NCI-H2227 treated with DMSO at 0.1 percent for 48 hours (cell line): ENCODE measurements around the gene CTXN3.

Source experiments
- DNase-seq: peaks from one replicate; lab custom pipeline; 2025; lab: John Stamatoyannopoulos, UW

CTXN3 gene

DNA sequence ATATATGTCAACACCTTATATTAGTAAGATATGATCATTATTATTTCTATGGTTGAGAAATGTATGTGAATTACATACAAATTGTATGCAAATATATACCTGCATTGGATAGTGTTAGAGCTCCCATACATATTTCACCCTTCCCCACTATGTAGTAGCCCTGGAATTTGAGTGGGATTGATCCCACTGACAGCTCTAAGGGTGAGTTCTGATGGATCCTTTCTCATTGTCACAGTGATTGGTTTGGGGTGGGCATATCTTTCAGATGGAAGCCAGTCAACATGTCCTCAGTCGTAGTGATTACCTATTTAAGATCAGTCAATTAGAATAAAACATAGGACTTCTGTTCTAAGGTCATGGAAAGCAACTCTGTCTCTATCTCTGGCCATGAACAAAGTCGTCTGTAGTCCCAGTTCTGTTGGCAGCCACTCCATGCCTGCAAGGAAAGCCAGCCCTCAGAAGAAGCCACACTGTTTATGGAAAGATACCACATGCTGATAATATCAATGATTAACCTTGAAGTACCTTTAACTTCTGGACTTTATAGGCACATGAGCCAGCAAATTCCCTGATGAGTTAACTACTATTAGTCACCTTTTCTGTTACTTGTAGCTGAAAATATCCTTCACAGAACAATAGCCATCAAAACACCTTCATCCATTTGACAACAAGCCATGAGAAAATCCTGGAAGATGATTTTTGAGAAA is 49.2 kb downstream of the CTXN3 start:
- DNase-seq = no peak

DNA sequence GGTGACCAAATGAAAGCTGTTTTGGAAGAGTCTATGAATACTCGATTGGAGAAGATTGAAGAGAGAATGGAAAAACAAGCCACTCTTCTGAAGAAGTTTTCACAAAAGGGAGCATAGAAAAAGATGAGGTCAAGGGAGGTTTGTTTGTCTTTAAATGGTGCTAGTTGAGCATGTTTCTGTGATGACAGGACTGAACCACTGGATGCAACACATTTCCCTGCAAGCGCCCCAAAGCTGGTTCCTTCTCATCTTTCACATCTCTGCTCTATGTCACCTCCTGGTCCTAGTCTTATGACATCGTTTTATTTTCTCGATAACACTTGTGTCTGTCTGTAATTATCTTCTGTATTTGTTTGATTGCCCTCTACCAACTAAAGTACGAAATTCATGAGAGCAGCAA is 50.5 kb downstream of the CTXN3 start:
- DNase-seq = no peak

DNA sequence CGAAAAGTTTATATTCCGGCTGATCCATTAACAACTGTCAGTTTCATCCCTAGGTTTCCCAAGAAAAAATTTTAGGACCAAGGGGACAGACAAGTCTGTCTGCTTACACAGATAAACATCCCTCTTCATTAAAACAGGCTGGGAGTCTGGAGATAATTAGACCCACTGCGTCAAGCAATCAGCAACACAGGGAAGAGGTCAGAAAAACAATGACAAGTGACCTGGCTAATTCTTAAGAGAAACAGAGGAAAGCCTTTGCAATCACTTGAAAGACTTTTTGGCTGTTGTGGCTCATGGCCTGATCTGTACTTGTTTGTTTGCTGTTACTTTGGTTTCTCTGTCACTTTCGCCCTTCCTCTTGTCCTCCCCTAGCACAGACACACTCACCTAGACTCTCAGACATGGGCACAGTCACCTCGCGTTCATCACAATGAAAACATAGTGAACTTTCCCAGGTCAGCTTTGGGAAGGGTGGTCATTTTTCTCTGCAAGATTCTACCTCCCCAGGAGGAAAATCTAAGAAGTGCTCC is 51.4 kb downstream of the CTXN3 start:
- no peak for DNase-seq

DNA sequence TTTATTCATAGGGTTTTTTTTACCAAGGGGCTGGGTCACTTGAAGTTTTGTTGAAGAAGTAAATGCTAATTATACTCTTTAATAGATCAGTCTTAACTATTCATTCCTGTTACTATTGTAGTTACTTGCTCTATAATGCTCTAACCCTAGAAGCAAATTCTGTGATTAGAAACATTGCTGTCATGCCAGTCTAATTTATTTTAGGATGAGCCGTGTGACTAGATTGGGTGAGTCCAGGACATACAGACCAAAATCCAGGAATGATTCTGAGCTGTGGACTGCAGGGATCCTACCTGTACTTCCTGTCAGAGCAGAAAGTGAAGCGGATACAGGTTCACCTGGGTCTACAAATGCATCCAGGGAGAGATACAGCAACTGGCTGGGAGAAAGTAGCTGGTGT is 53.6 kb downstream of the CTXN3 start:
- DNase-seq = no peak

DNA sequence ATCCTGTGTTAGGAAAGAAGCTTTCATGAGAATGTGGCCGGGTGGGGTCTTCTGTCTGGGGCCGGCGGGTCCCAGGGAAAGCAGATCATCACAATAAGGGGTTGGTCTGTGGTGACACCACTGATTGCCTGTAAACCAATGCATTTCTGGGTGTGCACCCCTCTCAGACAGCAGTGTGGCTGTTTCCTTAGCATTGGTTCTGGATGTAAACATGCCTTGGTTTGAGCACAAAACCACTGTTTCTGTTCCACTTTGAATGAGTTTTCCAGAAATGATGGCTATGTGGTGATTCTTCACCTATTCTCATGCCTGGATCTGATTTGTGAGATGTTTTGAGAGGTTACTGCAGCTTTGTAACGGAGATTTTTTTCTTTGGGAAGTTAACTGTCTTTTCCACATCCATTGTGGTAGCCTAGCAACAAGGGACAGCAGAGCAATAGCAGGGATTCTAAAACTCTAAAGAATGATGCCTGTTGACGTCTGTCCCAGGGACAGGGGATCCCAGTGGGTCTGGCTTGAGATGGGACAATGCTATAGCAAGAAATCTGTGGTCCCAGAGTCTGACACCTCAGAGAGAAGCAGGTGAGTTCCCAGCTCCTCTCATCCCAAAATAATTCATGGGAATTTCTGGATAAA is 54.2 kb downstream of the CTXN3 start, which contains the start of gene CCDC192:
Gene CCDC192, plus strand, starts transcription at position 466 of the 636 bp plus-strand sequence. Its CDS starts 55 bp downstream, at position 521.
- DNase-seq = no peak

DNA sequence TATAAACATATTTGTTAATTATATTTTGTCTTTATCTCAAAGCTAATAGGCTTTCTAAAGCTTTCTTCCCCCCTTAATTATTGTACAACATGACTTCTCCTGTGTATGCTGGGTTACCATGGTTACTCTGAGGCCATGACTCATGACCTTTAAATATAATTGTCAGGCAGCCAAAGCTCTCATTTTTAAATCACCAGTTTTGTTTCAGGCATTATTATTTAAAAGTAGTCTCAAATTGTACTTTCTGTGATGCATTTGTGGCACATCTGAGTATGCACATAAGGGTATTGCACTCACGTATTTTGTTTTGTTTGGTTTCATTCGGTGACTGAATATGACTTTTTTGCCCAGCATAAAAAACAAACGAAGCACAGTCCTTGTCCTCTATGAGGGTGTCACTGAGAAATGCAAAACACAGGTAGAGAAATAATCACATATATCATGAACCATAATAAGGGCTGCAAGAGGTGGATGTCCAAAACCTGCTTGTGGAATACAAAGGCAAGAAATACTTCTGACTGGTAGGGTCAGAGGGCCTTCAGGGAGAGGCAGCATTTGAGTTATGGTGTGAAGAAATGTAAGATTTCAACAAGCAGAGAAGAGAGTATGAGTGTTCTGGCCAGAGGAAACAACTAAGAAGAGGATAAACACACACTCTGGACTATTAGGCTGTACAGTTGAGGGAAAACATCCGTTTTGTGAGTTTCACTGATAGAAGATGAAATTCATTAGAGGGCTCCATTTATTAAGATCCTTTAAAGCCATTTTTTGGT is 56.4 kb downstream of the CTXN3 start:
- DNase-seq = no peak

DNA sequence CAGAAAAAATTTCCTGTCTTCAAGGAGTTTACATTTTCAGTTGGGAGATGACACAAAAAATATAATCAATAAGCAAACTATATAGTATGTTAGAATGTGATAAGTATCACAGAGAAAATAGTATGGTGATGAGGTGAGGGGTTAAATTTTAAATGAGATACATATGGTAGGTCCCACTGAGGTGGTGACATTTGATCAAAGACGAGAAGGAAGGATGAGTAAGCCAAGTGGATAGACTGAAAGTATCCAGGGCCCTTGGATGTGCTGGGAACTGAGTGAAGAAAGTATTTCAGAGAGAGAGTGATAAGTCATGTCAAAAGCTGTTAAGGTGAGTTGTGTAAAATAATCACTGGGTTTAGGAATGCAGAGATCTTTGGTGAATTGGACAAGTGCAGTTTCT is 57.8 kb downstream of the CTXN3 start:
- DNase-seq = no peak

DNA sequence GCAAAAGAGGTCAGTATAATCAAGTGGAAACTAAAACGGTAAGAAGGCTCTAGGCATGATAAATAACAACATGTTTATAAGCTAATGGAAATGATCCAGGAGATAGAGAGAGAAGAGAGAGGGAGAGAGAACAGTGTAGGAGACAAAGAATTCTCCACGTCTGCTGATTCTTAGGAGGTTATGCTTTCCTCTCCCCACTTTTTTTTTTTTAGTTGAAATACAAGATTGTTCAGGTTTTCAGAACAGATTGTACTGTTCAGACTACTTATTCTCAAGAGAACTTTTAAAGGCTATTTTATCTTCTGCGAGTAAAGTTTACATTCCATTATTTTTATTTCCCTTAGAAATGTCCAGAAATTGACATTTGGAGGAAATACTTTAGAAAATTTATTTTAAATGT is 58.3 kb downstream of the CTXN3 start:
- no peak for DNase-seq
